GM12878 (cell line): ENCODE results near the gene PDPK1.
"Not testable (repeated sequence)": the region's sequence is repeated elsewhere in the genome, so short reads cannot be mapped to it uniquely, and the experiment has no call there.

Experiments
- POLR2AphosphoS5 ChIP-seq: IDR thresholded peaks from 2 replicates; pipeline ENCODE4 v1.6.1; 2011; ENCODE audit warnings: mild to moderate bottlenecking, low read length, inconsistent platforms
- ZNF274 ChIP-seq: IDR thresholded peaks from one replicate; pipeline ENCODE4 v1.8.0; 2011; ENCODE audit not compliant: insufficient read length, insufficient read depth
- TF ChIP-seq, protein P1 (sequence below), 3 experiments: IDR thresholded peaks in 2 of 3; conservative IDR thresholded peaks in 1 of 3; 2 replicates each; pipeline ENCODE4 v1.5.1; 2011; ENCODE audit warnings: low read depth in 3 of 3, low read length in 3 of 3, mild to moderate bottlenecking in 3 of 3, control low read depth in 2 of 3, moderate library complexity in 2 of 3, inconsistent platforms in 1 of 3, mixed read lengths in 1 of 3; ENCODE audit not compliant: control insufficient read depth in 2 of 3, insufficient read depth in 1 of 3; ENCODE audit errors: extremely low read depth in 1 of 3
- TF ChIP-seq, protein P2 (sequence below): IDR thresholded peaks from 2 replicates; pipeline ENCODE4 v1.6.1; 2012; ENCODE audit warnings: low read depth, low read length, improper control_type of control experiment

DNA sequence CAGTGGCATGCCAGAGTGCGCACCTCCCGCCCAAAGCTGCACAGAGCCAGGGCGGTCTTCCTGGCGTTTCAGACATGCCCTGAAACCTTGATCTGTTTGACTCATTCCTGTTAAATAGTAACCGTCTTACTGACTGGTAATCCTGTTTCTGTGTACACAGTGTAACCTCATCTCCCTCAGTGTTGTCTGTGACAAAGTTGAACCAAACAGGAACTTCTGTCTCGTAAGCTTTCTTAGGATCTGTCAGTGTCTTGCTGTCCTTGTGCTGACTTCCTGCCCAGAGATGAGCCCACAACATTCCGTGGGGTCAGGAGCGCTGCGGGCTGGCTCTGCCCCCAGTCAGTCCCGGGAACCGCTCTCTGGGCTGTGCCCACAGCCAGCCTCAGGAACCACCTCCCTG is 30.8 kb downstream of the PDPK1 start:
- TF ChIP-seq, protein P1, sequence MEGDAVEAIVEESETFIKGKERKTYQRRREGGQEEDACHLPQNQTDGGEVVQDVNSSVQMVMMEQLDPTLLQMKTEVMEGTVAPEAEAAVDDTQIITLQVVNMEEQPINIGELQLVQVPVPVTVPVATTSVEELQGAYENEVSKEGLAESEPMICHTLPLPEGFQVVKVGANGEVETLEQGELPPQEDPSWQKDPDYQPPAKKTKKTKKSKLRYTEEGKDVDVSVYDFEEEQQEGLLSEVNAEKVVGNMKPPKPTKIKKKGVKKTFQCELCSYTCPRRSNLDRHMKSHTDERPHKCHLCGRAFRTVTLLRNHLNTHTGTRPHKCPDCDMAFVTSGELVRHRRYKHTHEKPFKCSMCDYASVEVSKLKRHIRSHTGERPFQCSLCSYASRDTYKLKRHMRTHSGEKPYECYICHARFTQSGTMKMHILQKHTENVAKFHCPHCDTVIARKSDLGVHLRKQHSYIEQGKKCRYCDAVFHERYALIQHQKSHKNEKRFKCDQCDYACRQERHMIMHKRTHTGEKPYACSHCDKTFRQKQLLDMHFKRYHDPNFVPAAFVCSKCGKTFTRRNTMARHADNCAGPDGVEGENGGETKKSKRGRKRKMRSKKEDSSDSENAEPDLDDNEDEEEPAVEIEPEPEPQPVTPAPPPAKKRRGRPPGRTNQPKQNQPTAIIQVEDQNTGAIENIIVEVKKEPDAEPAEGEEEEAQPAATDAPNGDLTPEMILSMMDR (IDR thresholded peaks at IDR 0.05 in 2 of 3, conservative IDR thresholded peaks at IDR 0.05 in 1 of 3; ENCODE audit: control insufficient read depth in 2 of 3, extremely low read depth in 1 of 3, insufficient read depth in 1 of 3, low read depth in 3 of 3, low read length in 3 of 3), result not testable (repeated sequence)
- TF ChIP-seq ZNF274, POLR2AphosphoS5: not testable (repeated sequence)
- TF ChIP-seq, protein P2, sequence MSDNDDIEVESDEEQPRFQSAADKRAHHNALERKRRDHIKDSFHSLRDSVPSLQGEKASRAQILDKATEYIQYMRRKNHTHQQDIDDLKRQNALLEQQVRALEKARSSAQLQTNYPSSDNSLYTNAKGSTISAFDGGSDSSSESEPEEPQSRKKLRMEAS, result not testable (repeated sequence)
